Renal cortex interstitium (tissue), 15 donors: Measurements from ENCODE around the gene FAM170B. TPM values are rescaled to one million over a fixed set of nuclear protein-coding genes. Genes with fewer than 3 reads are reported as not detected.

Experiments used
- DNase-seq, 11 donors: peaks; one replicate each; pipeline ENCODE4 v3.0.0-alpha.2; 2013; ENCODE audit warnings: low read depth in 9 of 11, low spot score in 4 of 11; ENCODE audit errors: extremely low read depth in 1 of 11
- long read RNA-seq, 16 experiments: transcript quantifications; one replicate each; lab custom pipeline, GENCODE V29; 2026
- polyA plus RNA-seq, 3 donors: library from polyadenylated mRNA; unstranded; fragments of 120-200 nt; gene quantifications; one replicate each; pipeline ENCODE4 v1.2.1, GENCODE V29; 2013; ENCODE audit not compliant: insufficient read length in 3 of 3

FAM170B gene
- not detected for polyA plus RNA-seq
- long read RNA-seq, donor 1 = 0 reads
- long read RNA-seq, donor 2 = 0 reads
- long read RNA-seq, donor 3 = 0 reads
- long read RNA-seq, donor 4 = 0 reads
- long read RNA-seq, donor 5 = 0 reads
- long read RNA-seq, donor 6 = 0 reads
- long read RNA-seq, donor 7 = 0 reads
- long read RNA-seq, donor 8 = 0 reads
- long read RNA-seq, donor 9 = 0 reads
- long read RNA-seq, donor 10 = 0 reads
- long read RNA-seq, donor 11 = 0 reads
- long read RNA-seq, donor 12 = 0 reads
- long read RNA-seq, donor 13 = 0 reads
- long read RNA-seq, donor 14 = 0 reads
- long read RNA-seq, donor 15 = 0 reads
- long read RNA-seq, donor 16 = 0 reads

DNA sequence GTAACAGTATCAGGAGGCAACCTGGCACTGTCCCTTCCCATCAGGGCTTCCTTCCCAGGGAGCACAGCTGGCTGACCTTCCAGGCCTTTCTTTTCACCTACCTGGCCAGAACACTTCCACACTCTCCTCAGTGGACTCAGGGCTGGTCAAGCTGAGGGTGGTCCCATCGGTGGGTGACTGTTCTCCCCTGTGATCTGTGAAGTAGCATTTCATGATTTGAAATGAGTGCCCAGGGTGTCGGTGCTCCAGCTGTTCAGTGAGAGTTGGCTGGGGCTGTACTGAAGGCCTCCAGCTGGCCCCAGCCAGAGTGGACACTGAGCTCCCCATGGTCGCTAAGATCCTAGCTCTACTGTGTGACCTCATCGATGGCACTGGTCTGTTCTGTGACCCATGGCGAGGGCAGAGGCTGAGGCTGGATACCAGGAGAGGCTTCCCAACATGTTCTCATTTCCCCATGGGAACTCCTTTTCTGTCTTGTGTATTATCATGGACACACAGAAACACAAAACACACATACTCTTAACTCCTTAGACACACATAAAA, at the start of gene FAM170B:
TSS of gene FAM170B (minus strand) at position 316 of the 543 bp plus-strand sequence. CDS start at position 213, 103 bp downstream.
- DNase-seq = no peak

DNA sequence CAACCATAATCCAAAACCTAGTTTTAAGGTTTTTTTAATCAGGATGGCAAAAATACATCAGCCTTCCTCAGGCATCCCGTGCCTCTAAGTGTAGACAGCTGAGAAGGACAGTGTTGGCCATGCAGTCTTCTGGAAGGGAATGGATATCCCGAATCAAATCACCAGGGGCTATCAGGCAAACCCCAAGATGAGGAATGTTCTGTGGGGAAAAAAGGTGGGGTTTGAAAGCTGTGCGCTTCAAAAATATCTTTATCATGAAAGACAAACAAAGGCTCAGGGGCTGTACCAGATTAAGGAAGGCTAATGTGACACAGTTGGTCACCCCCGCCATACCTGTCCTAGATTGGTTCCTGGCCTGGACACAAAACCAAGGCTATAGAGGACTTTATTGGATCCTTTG, 49.0 kb upstream of the FAM170B start:
- no peak for DNase-seq

DNA sequence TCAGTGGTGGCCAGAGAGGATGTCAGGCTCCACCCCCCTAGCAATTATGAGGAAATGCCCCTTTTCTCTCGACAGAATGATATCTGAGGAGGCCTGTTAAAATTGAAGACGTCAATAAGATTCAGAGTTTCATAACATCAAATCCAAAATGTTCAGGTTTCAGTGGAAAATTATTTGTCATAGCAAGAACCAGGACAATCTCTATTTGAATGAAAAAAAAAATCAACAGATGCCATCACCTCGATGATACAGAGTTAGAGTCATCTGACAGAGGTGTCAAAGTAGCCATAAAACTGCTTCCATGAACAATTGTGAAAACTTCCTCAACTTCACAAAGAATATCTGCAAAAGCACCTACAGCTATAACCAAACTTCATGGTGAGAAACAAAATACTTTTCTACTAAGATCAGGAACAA, 46.6 kb upstream of the FAM170B start:
- no peak for DNase-seq

DNA sequence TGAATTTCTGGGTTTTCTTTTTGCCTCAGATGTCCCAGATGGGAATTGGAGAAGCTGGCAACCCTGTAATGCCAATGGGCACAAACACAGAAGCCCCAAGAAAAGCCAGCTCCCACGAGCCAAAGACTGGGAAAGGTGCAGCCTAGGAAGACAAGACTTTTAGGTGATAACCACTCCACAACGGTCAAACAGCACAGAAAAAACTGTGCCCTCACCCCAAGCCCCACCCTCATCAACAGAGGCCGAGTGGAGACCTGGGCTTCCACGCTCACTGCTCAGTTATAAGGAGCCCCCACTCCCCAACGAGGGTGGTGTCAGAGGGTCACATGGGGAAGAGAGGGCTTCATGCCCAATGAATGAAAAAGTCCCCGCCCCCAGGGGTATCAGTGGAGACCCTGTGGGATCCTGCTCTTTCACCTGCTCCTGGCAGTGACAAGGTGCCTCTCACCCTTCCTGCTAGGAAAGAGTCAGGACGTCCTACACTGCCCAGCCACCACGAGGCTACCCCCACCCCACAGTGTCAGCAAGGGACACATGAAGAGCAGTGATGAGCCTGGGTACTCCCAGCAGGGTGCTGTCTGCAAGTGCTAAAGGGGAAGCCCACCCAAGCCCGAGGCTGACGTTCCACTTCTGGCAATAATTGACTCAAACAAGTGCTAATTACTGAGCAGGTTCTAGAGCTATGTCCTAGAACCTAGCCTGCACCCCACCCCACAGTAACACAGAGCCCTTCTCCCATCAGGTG, 46.0 kb upstream of the FAM170B start:
- no peak for DNase-seq

DNA sequence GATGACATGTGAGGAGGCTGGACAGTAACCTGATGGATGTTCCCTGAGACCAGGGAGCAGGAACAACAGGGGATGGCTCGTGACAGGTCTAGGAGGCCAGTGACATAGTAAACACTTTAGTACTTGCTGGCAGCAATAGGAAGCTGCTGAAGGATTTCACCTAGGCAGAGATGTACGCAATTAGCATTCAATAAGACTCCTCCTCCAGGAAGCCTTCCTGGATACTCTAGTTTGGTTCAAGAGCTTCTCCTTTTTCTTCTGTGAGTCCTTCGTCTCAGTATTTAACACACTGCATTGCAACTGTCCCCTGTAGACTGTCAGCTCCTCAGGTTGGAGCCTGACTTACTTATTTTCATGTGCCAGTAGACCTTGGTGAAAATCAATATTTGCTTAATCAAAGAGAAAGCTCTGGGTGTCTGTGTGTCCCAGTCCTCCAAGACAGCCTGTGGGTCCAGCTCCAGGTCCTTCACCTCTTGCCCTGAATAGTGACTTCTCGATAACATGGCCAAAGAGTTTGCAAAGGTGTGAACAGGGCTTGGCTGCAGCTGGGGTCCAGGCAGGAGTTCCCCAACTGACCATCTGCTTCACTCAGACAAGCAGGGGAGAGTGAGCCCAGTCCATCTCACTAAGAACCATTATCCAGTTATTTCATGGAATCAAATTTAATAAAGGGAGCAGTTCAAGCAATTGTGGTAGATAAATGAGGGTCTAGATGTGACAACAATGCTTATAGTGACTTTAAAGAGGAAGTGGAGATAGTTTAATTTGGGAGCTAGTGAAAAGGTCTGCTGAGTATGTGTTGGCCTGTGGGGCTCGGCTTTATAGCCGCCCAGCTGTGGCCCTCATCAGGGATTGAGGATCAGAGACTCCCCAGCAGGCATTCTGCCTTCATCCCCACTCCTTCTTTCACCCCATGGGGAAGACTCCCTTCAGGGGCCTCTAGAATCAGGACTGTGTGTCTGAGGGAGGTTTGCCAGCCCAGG, 45.0 kb upstream of the FAM170B start:
- DNase-seq = no peak

DNA sequence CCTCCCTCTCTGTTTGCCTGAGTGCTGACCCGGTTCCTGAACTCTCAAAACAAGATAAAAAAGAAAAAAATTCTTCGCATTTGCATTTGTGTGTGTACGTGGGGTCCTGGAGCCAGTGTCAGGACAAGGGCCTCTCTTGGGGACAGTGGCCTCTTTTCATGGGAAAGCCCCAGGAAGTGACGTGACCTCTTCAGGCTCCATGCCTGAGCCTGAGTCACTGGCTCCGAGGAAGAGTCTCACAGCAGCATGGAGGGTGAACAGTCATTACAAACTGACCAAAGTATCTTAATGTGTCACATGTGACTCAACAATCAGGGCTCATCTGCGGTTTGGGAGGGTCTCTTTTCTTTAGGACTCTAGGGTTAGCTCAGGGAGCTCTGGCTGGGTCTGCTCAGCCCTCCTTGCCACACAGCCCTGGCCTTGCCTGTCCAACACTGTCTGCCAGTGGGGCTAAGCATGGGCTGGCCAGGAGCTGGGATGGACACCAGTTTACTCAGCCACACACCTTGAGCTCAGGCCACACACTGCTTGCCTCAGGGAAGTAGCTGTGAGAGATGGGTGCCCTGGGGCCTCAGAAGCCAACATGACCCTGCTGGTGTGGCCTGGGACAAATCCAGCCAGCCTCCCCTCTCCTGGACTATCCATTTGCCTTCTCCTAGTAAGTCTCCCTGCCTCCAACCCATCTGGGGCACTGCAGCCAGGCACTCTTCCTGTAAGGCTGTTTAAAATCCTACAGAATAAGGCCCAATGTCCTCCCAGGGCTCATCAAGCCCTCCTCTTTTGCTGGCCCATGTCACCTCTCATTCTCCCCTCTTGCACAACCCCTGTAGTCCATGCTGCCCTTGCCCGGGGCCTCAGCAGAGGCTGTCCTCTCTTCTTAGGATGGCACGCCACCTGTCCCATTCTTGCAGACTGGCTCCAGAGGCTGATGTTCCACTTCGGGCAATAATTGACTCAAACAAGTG, 43.9 kb upstream of the FAM170B start:
- no peak for DNase-seq

DNA sequence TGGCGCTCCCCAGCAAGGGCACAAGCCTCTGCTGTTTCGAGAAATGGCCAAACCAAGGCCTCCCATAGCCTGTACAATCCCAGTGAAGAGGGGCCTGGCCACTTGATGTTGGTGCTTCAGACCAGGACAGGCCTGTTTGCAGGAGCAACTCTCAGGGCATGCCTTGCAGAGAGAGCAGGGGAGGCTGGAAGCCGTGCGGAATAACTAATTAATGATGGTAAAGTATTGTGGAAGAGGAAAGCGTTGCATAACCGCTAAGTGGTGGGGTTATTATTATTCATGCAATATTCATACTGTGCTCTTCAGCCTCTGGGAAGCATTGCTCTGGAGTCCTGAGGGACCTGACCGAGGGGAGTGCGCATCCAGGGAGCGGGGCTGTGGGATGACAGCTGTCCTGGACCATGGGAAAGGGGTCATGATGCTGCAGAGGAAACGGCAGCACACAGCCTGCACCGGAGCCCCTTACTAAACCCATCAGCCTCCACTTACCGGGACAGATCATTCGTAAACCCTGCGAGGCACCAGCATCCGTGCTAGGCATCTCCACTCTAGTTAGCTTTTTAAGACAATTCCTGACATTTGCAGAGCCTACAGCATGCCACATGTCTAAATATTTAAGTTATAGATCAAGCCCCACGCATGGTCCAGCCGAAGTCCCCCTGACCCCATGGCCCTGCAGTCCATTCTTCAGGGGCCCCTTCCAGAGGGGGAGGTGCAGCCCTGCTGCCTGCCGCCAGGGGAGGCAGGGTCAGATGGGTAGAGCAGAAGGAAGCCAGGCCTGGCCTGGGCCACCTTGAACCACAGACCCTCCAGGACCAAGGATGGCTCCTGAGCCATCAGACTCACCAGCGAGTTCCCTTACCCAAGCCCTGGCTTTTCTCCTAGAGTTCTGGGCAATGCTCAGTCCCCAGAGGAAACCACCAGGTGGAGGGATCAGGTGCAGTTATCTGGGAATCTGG, 42.8 kb upstream of the FAM170B start:
- DNase-seq = no peak

DNA sequence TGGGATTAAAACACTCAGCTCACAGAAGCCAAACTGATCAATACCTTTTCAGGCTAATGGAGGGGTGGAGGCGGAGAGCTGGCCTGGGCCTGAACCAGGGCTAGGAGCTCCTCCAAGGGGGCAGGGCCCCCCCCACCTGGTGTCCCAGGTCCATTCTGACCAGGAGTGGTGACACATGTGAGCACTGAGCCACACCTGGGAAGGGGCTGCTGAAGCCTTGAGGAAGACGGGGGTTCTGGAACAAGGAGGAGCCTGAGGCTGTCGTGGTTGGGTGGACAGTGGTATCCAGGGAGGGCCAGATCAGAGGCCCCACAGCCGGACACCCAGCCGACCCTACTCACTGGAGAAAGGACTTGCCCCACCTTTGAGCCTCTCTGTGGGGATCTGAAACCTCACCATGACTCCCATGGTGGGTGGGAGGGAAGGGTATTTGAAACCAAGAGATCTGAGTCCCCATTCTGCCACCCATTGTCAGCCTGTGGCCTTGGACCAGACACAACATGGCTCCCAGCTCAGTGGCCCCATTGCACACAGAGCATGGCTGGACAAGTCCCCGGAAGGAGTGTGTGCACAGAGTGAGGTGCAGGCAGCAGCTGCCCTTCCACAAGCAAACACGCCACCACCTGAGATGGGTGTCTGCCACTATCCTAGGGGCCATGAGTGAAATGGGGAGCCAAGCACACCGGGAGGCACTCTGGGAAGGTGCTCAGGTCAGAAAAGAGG, 41.9 kb upstream of the FAM170B start:
- no peak for DNase-seq

DNA sequence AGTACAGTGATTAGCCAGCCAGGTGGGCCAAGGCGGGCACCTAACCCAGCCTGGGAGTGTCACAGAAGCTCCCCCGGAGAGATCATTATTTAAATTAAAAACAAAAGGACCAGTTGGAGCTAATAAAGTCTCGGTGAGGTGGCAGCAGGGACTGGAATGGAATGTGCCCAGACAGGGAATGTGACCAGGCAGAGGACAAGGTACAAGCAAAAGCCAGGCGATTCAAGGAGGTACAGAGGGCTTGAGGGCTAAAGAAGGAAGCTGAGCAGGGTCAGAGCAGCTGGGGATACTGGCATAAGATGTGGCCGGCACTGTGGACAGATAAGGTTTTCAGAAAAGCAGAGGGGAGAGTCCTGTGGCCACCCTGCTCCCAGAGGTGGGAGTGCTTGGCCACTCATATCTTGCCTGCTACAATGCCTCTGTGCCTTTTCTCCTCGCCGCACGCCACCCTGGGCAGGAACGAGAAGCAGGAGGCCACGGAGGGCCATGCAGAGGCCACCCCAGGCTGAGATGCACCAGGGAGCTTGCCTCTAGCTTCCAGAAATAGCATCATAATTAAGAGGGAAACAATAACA, 41.2 kb upstream of the FAM170B start:
- peak in 1 of 11 donors; percentile 17 for DNase-seq

DNA sequence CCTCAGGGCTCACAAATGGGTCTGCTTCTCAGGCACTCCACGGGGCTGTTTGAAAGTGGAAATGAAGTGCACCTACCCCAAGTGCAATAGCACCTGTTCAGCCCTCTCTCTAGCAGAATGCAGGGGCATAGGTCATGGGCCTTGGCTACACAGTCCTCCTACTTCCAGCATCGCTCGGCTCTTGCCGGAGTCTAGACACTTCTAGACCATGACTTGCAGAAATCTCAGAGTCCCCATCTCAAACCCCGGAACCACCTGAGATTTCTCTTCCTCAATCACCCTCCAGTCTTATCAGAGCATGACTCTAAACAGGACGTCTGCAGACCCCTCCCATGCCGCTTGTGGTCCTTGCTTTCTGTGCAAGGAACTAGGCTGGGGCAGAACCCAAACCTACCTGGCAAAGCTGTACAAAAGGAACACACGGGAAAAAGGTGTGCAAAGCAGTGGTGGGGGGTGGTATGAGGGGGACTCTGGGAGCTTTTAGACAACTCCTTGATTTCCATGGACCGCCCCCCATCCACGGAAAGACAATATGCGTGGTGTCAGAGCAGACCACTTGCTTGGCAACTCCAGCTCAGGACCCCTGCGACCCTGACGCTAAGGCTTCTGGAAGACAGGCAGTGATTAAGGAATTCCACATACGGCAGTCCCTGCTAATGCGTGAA, 40.6 kb upstream of the FAM170B start:
- no peak for DNase-seq

DNA sequence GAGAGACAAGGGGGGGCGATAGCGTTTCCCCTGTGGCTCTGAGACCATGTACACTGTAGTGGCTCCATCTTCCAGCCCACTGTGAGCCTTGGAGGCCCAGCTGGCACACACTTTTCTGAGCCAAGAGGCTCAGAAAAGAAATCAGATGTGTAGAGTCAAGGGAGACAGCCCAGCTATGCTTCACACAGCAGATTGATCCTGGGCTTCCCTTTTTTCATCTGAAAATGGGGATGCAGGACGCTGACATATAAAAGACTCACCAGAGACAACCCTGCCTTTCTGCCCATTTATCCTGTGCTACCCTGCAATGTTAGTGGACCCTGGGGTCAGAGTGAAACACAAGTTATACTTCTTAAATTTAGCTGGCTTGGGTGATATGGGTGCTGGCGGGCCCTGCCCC, 40.0 kb upstream of the FAM170B start:
- DNase-seq = no peak

DNA sequence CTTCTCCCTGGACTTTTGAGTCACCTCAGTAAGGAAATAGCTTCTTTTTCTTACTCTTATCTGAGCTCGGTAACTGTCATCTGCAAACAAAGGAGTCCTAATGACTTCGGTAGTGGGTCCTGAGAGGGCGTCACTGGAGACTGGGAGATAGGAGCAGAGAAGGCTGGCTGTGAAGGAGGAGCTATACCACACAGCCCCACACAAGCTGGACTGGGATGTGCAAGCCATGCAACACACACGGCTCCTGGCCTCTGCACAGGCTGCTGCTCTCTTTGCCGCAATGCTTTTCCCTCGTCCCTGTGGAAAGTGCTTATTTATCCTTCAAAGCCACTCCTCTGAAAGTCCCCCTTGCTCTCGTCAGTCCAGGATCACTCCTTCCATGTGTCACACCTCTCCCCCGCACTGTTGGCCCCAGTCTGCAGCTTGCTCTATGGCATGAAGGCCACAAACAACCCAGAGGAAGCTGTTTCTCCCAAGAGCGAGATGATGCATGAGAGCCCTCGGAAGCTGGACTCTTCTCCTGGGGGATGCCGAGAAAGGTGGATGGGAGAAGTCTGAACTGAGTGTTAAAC, 39.5 kb upstream of the FAM170B start:
- no peak for DNase-seq

DNA sequence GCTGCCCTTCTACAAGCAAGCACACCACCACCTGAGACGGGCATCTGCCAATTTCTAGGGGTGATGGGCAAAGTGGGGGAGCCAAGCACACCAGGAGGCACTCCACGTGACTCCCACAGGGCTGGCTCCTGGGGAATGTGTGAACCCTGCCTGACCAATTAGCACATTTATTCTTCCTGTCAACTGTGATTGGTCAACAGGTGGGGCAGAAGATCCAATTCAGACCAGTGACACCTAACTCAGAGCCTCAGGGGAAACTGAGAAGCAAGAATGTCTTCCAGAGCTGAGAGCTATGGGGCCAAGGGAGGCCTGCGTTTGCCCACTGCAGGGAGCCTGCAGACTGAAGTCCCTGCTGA, 38.9 kb upstream of the FAM170B start:
- no peak for DNase-seq

DNA sequence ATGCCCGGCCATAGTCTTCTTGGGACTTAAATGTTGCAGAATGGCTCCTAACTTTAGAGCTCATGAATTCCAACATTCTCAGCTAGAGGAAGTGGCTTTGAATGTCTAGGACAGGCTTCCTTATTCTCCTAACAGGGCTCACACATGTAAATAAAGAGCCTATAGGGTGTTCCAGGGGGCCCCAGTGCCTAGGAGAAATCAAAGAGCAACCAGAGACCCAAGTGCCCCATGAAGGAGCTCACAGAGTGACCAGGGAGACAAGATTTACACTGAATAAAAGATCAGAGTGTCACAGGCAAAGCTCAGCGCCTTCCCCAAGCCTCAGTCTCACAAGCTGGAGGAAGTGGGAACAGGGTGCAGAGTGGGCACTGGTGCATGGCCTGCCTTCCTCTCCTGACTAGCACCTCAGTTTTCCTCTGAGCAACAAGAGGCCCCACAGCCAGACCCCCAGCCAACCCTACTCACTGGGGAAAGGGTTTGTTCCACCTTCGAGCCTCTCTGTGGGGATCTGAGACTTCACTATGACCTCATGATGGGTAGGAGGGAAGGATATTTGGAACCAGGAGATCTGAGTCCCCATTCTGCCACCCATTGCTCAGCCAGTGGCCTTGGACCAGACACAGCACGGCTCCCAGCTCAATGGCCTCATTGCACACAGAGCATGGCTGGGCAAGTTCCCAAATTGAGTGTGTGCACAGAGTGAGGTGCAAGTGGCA, 38.4 kb upstream of the FAM170B start:
- no peak for DNase-seq
